Activated B cell treated with CpG ODN at 0.5 μM for 24 hours (primary cell): ENCODE results near the gene DDX54. TPM values are rescaled to one million over a fixed set of nuclear protein-coding genes. Genes with fewer than 3 reads are reported as not detected.

Experiments used
- ATAC-seq: fragments of 200-7000 bp; cut with Tn5 transposase; one replicate; pipeline ENCODE4 v1.10.0; 2021; ENCODE audit warnings: low read depth, mild to moderate bottlenecking, moderate library complexity
- CTCF ChIA-PET: fragments of 350-600 bp; sonication (Branson Sonifier 250); formaldehyde crosslinking; loops from one replicate; lab custom pipeline; 2021; ENCODE audit warnings: antibody characterized with exemption; lab: Charles Lee
- POLR2A ChIA-PET: fragments of 350-600 bp; sonication (Branson Sonifier 250); formaldehyde crosslinking; loops from one replicate; lab custom pipeline; 2021; ENCODE audit warnings: antibody characterized with exemption; lab: Charles Lee
- DNase-seq: peaks from one replicate; pipeline ENCODE4 v3.0.0; 2022
- H3K27ac Mint-ChIP-seq: one replicate; pipeline ENCODE4 v1.8.0; 2020; ENCODE audit warnings: mixed read lengths
- H3K27me3 Mint-ChIP-seq: one replicate; pipeline ENCODE4 v1.8.0; 2021; ENCODE audit warnings: mixed read lengths
- H3K36me3 Mint-ChIP-seq: one replicate; pipeline ENCODE4 v1.8.0; 2021; ENCODE audit warnings: low read depth, mixed read lengths
- H3K4me1 Mint-ChIP-seq: one replicate; pipeline ENCODE4 v1.8.0; 2021; ENCODE audit warnings: mixed read lengths
- H3K4me3 Mint-ChIP-seq: one replicate; pipeline ENCODE4 v1.8.0; 2020; ENCODE audit warnings: mild to moderate bottlenecking, mixed read lengths
- H3K9me3 Mint-ChIP-seq: one replicate; pipeline ENCODE4 v1.8.0; 2020; ENCODE audit warnings: mixed read lengths
- intact Hi-C: fragments of 100-400 bp; cut with micrococcal nuclease; formaldehyde crosslinking; loops from one replicate; pipeline ENCODE4 v1.15.1; 2024
- total RNA-seq: library from RNA; stranded (reverse); gene quantifications from 2 replicates; pipeline ENCODE4 v1.2.3, GENCODE V29; 2022
- TF ChIP-seq, protein P1 (sequence below): fragments of 200-600 bp; IDR thresholded peaks from one replicate; pipeline ENCODE4 v1.8.0; 2022; ENCODE audit warnings: antibody characterized with exemption, mild to moderate bottlenecking

DDX54 gene
- total RNA-seq, 1 donor from 2014 or later, result 115 TPM

DNA sequence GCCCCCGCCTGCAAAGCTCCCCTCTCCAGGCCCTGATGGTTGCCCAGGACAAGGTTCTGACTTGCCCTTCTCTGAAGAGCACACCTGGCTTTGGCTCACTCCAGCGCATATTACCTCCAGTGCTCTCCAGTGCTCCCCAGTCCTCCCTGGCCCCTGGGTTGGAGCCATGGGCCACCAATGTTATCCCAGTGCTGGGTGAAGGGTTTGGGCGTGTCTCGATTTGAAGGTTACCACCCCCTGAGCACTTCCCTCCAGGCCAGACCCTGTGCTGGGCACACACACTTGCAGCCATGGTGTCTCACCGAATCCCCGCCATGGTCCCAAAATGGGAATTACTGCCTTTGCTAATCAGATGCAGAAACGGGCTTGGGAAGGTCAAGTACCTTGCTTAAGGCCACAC lies 11.3 kb upstream of the DDX54 start:
- H3K27me3 Mint-ChIP-seq, result no peaks in the 10 kb centered on the region
- TF ChIP-seq, protein P1, sequence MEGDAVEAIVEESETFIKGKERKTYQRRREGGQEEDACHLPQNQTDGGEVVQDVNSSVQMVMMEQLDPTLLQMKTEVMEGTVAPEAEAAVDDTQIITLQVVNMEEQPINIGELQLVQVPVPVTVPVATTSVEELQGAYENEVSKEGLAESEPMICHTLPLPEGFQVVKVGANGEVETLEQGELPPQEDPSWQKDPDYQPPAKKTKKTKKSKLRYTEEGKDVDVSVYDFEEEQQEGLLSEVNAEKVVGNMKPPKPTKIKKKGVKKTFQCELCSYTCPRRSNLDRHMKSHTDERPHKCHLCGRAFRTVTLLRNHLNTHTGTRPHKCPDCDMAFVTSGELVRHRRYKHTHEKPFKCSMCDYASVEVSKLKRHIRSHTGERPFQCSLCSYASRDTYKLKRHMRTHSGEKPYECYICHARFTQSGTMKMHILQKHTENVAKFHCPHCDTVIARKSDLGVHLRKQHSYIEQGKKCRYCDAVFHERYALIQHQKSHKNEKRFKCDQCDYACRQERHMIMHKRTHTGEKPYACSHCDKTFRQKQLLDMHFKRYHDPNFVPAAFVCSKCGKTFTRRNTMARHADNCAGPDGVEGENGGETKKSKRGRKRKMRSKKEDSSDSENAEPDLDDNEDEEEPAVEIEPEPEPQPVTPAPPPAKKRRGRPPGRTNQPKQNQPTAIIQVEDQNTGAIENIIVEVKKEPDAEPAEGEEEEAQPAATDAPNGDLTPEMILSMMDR, result no peak
- H3K4me3 Mint-ChIP-seq, result no peak overlapping the region
- ATAC-seq, result no peak
- intact Hi-C loops, result loop anchor here (2.0 kb wide), 2 partner anchors 66 to 138 kb away; partner anchors contain the start of gene SLC8B1
- H3K27ac Mint-ChIP-seq, result no peak overlapping the region
- no peak for DNase-seq
- peaks cover 15% of the 10 kb centered on the region for H3K4me1 Mint-ChIP-seq
- no peaks in the 10 kb centered on the region for H3K9me3 Mint-ChIP-seq
- POLR2A ChIA-PET, result interaction anchor here (1.2 to 5.3 kb wide), 8 partner anchors 9 to 64 kb away, joined by 3 to 43 read pairs (median 28); partner anchors contain the start of genes DDX54, RITA1 and TPCN1
- CTCF ChIA-PET, result interaction anchor here (1.1 to 3.8 kb wide), 6 partner anchors 11 to 266 kb away, joined by 3 to 44 read pairs (median 8); a partner anchor contains a TSS
- peaks cover 16% of the 10 kb centered on the region for H3K36me3 Mint-ChIP-seq

DNA sequence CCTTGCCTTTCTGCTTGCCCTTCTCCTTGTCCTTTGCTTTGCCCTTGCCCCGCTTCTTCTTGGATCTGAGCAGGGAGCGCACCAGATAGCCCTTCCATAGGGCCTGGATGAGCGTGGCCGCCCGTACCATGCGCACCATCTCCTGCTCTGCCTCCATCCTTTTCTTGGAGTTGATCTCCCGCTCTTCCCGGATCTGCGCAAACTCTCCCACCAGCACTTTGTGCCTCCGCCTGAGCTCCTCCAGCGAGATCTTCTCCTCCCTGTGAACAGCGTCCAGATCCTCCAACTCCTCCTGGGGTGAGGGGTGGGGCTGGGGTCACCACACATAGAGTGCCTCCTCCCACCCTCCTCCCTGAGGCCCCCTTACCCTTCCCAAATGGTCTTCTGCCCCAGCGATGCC lies 10.3 kb upstream of the DDX54 start:
- ChIA-PET POLR2A (interaction anchor here (2.4 to 5.3 kb wide), 4 partner anchors 10 to 35 kb away, joined by 8 to 43 read pairs (median 28); partner anchors contain the start of genes DDX54, RITA1 and TPCN1), CTCF (interaction anchor here (1.1 to 3.8 kb wide), 5 partner anchors 10 to 230 kb away, joined by 3 to 44 read pairs (median 4); partner anchors contain the start of genes DDX54 and RITA1)
- TF ChIP-seq, protein P1, result no peak
- no peaks in the 10 kb centered on the region for H3K27me3 Mint-ChIP-seq
- no peak for ATAC-seq
- peaks cover 26% of the 10 kb centered on the region for H3K36me3 Mint-ChIP-seq
- H3K4me1 Mint-ChIP-seq, result peaks cover 15% of the 10 kb centered on the region
- H3K27ac Mint-ChIP-seq, result no peak overlapping the region
- intact Hi-C loops, result no loop called here
- DNase-seq, result no peak
- H3K9me3 Mint-ChIP-seq, result no peaks in the 10 kb centered on the region
- H3K4me3 Mint-ChIP-seq, result no peak overlapping the region

DNA sequence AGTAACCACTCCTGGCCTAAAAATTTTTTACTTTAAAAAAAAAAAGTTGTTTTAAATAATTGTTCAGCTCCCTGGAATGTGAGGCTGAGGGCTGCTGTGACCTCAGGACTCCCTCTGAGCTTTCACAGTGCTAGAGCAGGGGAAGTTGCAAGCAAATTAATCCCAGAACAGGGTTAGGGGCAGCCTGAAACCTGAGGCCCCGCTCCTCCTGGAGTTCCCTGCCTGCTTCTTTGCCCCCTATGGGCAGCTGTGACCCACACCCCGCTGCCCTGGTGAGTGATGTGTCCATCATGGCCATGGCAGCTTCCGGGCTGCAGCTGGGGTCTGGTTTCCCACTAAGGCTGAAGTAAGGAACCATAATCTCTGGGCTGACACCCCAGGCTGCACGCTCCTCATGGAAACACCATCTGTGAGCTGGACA lies 9.7 kb upstream of the DDX54 start:
- Mint-ChIP-seq H3K4me3 (no peak overlapping the region), H3K9me3 (no peaks in the 10 kb centered on the region), H3K27ac (no peak overlapping the region), H3K27me3 (no peaks in the 10 kb centered on the region), H3K36me3 (peaks cover 32% of the 10 kb centered on the region), H3K4me1 (peaks cover 15% of the 10 kb centered on the region)
- ATAC-seq, result no peak
- DNase-seq, result no peak
- CTCF ChIA-PET, result interaction anchor here (1.1 to 3.8 kb wide), 5 partner anchors 9 to 230 kb away, joined by 3 to 44 read pairs (median 4); partner anchors contain the start of genes DDX54 and RITA1
- intact Hi-C loops, result no loop called here
- TF ChIP-seq, protein P1, result no peak
- POLR2A ChIA-PET, result interaction anchor here (2.4 to 5.3 kb wide), 4 partner anchors 10 to 36 kb away, joined by 8 to 43 read pairs (median 28); partner anchors contain the start of genes DDX54, RITA1 and TPCN1

DNA sequence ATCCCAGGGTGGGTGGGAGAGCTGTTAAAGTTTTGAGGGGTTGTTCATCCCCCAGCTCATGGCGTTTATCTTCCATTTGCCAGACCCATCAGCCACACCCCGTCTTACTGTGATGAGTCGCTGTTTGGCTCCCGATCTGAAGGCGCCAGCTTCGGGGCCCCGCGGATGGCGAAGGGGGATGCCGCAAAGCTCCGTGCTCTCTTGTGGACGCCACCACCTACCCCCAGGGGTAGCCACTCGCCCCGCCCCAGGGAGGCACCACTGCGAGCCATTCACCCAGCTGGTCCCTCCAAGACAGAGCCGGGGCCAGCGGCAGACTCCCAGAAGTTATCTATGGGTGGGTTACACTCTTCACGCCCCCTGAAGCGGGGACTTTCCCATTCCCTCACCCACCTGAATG lies 5.9 kb upstream of the DDX54 start:
- CTCF ChIA-PET, result no interaction called here

DNA sequence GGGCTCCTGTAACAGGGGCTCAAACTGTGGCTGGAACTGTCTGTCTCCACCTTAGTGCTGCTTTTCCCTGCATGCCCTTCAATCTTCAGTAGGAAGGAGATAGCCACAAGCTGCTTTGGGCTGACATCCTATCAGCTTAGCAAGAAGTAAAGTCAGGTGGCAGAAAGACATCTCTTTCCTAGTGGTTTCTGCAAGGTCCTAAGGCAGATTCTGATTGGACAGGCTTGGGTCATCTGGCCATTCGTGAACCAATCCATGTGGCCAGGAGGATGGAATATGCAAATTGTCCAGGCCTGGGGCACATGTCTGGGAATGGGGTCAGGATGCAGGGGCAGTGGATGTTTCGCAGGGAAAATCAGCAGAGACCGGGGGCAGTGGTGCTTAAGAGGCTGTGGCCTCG lies 5.5 kb upstream of the DDX54 start:
- POLR2A ChIA-PET, result interaction anchor here (0.5 kb wide), 1 partner anchor 71 kb away, joined by 6 read pairs; no protein-coding TSS in a partner anchor
- Mint-ChIP-seq H3K27me3 (no peaks in the 10 kb centered on the region), H3K4me3 (no peak overlapping the region)

More for the DNA sequence above, 5.9 kb upstream of the DDX54 start:
- TF ChIP-seq, protein P1, result no peak
- DNase-seq (no peak), ATAC-seq (no peak)
- H3K9me3 Mint-ChIP-seq, result no peaks in the 10 kb centered on the region
- peaks cover 41% of the 10 kb centered on the region for H3K36me3 Mint-ChIP-seq
- no peaks in the 10 kb centered on the region for H3K27me3 Mint-ChIP-seq
- no peak overlapping the region for H3K4me3 Mint-ChIP-seq
- H3K4me1 Mint-ChIP-seq, result peaks cover 15% of the 10 kb centered on the region
- POLR2A ChIA-PET, result no interaction called here
- H3K27ac Mint-ChIP-seq, result no peak overlapping the region
- intact Hi-C loops, result no loop called here

More for the DNA sequence above, 5.5 kb upstream of the DDX54 start:
- ATAC-seq (no peak), DNase-seq (no peak)
- intact Hi-C loops, result no loop called here
- H3K27ac Mint-ChIP-seq, result no peak overlapping the region
- no peaks in the 10 kb centered on the region for H3K9me3 Mint-ChIP-seq
- peaks cover 43% of the 10 kb centered on the region for H3K36me3 Mint-ChIP-seq
- peaks cover 18% of the 10 kb centered on the region for H3K4me1 Mint-ChIP-seq
- TF ChIP-seq, protein P1, result no peak
- CTCF ChIA-PET, result no interaction called here
